ENCODE data around the gene ACER3.

DNA sequence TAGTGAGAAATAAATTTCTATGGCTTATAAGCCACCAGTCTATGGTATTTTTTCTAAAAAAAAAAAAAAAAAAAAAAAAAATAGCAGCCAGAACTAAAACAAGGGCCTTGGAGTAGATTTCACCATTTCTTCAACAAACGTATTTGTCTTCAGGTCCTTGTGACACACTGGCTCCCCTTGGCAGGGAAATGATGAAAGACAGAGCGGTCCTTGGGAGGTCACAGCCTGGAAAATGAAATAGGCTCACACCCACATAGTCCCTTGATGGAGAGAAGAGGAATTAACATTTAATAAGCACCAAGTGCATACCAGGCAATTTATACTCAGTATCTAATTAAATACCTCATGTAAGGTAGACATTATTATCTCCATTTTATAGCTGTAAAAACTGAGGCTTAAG, 25.7 kb upstream of the ACER3 start:
- no peak for TF ChIP-seq POLR2AphosphoS5 (IDR thresholded peaks at IDR 0.05)
- TF ChIP-seq, protein P1, sequence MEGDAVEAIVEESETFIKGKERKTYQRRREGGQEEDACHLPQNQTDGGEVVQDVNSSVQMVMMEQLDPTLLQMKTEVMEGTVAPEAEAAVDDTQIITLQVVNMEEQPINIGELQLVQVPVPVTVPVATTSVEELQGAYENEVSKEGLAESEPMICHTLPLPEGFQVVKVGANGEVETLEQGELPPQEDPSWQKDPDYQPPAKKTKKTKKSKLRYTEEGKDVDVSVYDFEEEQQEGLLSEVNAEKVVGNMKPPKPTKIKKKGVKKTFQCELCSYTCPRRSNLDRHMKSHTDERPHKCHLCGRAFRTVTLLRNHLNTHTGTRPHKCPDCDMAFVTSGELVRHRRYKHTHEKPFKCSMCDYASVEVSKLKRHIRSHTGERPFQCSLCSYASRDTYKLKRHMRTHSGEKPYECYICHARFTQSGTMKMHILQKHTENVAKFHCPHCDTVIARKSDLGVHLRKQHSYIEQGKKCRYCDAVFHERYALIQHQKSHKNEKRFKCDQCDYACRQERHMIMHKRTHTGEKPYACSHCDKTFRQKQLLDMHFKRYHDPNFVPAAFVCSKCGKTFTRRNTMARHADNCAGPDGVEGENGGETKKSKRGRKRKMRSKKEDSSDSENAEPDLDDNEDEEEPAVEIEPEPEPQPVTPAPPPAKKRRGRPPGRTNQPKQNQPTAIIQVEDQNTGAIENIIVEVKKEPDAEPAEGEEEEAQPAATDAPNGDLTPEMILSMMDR (IDR thresholded peaks at IDR 0.05) = no peak

All from sigmoid colon (tissue), 4 donors.